Cardiac muscle cell (in vitro differentiated cells and primary cell): ENCODE measurements around the gene FRAT1. TPM values are rescaled to one million over a fixed set of nuclear protein-coding genes. Genes with fewer than 3 reads are reported as not detected.

Experiments used
- DNase-seq, 2 donors: peaks; one replicate each; pipeline versions ENCODE4 v3.0.0 to v3.0.0-alpha.2; 2010 to 2017; ENCODE audit warnings: low read depth in 1 of 2, low spot score in 1 of 2
- H3K27ac ChIP-seq: fragments of 200-600 bp; sonication (generic); 2 replicates; pipeline ENCODE4 v1.5.1; 2016
- H3K27me3 ChIP-seq: fragments of 200-600 bp; sonication (generic); 2 replicates; pipeline ENCODE4 v1.6.0; 2016; ENCODE audit warnings: control low read depth
- H3K36me3 ChIP-seq: fragments of 200-600 bp; sonication (generic); 2 replicates; pipeline ENCODE4 v1.5.1; 2016; ENCODE audit warnings: control low read depth
- H3K4me1 ChIP-seq: fragments of 200-600 bp; sonication (generic); 2 replicates; pipeline ENCODE4 v1.8.1; 2017; ENCODE audit warnings: low read depth, mild to moderate bottlenecking, mixed run types
- H3K4me3 ChIP-seq: fragments of 200-600 bp; sonication (generic); 2 replicates; pipeline ENCODE4 v1.5.1; 2016; ENCODE audit warnings: mild to moderate bottlenecking
- H3K9me3 ChIP-seq: fragments of 200-600 bp; sonication (generic); 2 replicates; pipeline ENCODE4 v1.5.1; 2017; ENCODE audit warnings: low read depth, mild to moderate bottlenecking, control low read depth
- polyA plus RNA-seq: library from polyadenylated mRNA; unstranded; fragments of >200 nt; fragmentation: Nextera tagmentation; extraction: Ambion mirVana; gene quantifications from 2 replicates; pipeline ENCODE4 v1.2.1, GENCODE V29; 2016
- total RNA-seq: library from RNA; depleted of rRNA; stranded (reverse); fragments of >200 nt; gene quantifications from 2 replicates; pipeline ENCODE4 v1.2.3, GENCODE V29; 2016
- TF ChIP-seq, protein P1 (sequence below): IDR thresholded peaks from 2 replicates; pipeline ENCODE4 v1.5.1; 2012; ENCODE audit warnings: low read depth, mild to moderate bottlenecking, low read length

Gene FRAT1
- total and polyA plus RNA-seq, 2 experiments from 2014 or later, result 12.3 to 17.3 TPM

GRCh38 chr10:97361537-97361901, 42.4 kb downstream of the FRAT1 start:
- TF ChIP-seq, protein P1, sequence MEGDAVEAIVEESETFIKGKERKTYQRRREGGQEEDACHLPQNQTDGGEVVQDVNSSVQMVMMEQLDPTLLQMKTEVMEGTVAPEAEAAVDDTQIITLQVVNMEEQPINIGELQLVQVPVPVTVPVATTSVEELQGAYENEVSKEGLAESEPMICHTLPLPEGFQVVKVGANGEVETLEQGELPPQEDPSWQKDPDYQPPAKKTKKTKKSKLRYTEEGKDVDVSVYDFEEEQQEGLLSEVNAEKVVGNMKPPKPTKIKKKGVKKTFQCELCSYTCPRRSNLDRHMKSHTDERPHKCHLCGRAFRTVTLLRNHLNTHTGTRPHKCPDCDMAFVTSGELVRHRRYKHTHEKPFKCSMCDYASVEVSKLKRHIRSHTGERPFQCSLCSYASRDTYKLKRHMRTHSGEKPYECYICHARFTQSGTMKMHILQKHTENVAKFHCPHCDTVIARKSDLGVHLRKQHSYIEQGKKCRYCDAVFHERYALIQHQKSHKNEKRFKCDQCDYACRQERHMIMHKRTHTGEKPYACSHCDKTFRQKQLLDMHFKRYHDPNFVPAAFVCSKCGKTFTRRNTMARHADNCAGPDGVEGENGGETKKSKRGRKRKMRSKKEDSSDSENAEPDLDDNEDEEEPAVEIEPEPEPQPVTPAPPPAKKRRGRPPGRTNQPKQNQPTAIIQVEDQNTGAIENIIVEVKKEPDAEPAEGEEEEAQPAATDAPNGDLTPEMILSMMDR, result no peak

DNA sequence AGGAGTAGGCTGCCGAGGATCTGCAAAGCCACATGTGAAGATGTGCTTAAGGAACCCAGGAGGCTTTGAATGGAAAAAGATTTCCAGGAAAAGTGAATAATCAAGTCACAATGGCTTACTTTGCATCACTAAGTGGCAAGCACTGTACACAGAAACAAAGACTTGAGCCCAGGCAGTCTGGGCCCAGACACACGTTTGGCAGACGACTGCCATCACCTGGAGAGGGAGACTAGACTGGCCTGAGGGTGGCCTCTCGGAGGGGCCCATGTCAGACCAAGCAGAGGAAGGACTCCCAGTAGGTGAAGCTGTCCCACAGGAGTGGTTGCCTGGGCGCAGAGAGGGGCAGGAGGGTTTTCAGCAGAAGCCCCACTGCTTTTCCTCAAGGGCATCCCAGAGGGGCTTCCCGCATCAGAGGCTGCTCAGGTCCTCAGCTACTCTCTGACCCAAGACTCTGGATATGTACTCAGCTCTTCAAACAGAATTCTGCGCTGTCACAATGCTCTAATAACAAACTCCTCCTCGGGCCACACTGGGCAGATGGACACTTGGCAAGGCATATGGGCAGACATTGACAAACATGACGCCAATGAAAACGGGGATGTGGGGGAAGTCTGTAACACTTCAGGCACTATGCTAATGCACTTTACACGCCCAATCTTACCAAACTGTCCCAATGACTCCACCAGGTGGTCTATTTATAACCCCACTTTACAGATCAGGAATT, 43.4 kb downstream of the FRAT1 start:
- H3K36me3 ChIP-seq, result peaks cover 3% of the 10 kb centered on the region
- H3K4me3 ChIP-seq, result no peak overlapping the region
- H3K9me3 ChIP-seq, result no peaks in the 10 kb centered on the region
- no peak for DNase-seq
- TF ChIP-seq, protein P1, result no peak
- no peaks in the 10 kb centered on the region for H3K4me1 ChIP-seq
- no peaks in the 10 kb centered on the region for H3K27me3 ChIP-seq
- no peak overlapping the region for H3K27ac ChIP-seq

More at GRCh38 chr10:97361537-97361901, 42.4 kb downstream of the FRAT1 start:
- DNase-seq, result peak in 1 of 2 donors; percentile 7
- no peaks in the 10 kb centered on the region for H3K9me3 ChIP-seq
- no peaks in the 10 kb centered on the region for H3K4me1 ChIP-seq
- H3K27me3 ChIP-seq, result no peaks in the 10 kb centered on the region
- H3K4me3 ChIP-seq, result no peak overlapping the region
- H3K36me3 ChIP-seq, result peaks cover 3% of the 10 kb centered on the region
- no peak overlapping the region for H3K27ac ChIP-seq

DNA sequence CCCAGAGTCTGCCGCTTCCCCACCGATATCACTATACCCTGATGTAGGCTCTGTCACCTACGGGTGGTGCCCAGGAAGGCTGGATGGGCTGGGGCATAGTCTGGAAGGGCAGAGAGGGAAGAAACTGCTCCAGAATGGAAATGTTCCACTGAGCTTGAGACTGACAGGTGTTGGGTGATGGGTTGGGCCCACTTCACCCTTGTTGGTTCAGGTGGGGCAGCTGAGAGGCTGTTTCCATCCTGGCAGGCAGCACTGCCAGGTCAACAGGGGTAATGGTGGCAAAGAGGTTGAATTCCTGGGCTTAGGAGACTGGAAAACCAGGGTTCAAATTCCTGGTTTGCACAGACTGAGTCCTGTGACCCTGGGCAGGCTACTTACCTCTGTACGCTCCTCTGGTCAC, 44.0 kb downstream of the FRAT1 start:
- TF ChIP-seq, protein P1, result no peak
- H3K4me1 ChIP-seq, result no peaks in the 10 kb centered on the region
- no peak overlapping the region for H3K27ac ChIP-seq
- H3K9me3 ChIP-seq, result no peaks in the 10 kb centered on the region
- no peak overlapping the region for H3K4me3 ChIP-seq
- DNase-seq, result no peak
- peaks cover 3% of the 10 kb centered on the region for H3K36me3 ChIP-seq
- no peaks in the 10 kb centered on the region for H3K27me3 ChIP-seq

DNA sequence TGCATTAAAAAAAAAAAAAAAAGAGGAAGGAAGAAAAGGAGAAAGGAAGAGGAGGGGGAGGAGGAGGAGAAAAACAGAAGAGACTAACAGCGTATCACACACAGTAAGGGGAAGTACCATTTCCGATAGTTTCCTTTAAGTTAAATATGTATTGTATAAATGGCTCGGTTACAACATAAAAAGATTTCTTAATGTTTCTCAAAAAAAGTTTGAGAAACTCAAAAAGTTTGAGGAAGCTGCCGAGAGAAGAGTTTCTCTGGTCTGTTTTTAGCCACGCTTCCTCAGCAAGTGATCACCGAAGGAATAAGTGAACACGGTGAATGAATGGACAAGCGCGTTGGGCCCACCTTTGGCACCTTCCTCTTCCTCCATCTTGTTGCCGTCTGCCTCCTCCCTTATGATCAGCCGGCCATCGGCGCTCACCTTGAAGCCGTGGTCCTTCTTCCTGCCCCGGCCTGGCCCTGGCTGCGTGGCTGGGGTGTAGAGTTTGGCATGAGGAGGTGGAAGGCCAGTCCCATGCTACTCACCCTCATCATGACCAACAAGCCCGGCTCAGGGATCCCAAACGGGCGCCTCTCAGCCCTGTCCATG, 46.8 kb downstream of the FRAT1 start:
- TF ChIP-seq, protein P1, result no peak
- DNase-seq, result no peak
- no peaks in the 10 kb centered on the region for H3K27me3 ChIP-seq
- H3K27ac ChIP-seq, result no peak overlapping the region
- no peaks in the 10 kb centered on the region for H3K9me3 ChIP-seq
- no peaks in the 10 kb centered on the region for H3K4me1 ChIP-seq
- H3K36me3 ChIP-seq, result peaks cover 3% of the 10 kb centered on the region
- no peak overlapping the region for H3K4me3 ChIP-seq

- H3K4me1 ChIP-seq, result no peaks in the 10 kb centered on the region
- H3K27ac ChIP-seq, result no peak overlapping the region
- H3K27me3 ChIP-seq, result no peaks in the 10 kb centered on the region
- peaks cover 7% of the 10 kb centered on the region for H3K36me3 ChIP-seq
- H3K4me3 ChIP-seq, result no peak overlapping the region
- no peak for DNase-seq
- H3K9me3 ChIP-seq, result no peaks in the 10 kb centered on the region
- TF ChIP-seq, protein P1, result no peak
Measured at GRCh38 chr10:97366572-97366971, 47.5 kb downstream of the FRAT1 start.
